ENCODE measurements around the gene NGRN. TPM values are rescaled to one million over a fixed set of nuclear protein-coding genes. Genes with fewer than 3 reads are reported as not detected.
"Not testable (repeated sequence)": the region's sequence is repeated elsewhere in the genome, so short reads cannot be mapped to it uniquely, and the experiment has no call there.

NGRN gene
- total RNA-seq, 1 donor from 2014 or later: 73.4 TPM

DNA sequence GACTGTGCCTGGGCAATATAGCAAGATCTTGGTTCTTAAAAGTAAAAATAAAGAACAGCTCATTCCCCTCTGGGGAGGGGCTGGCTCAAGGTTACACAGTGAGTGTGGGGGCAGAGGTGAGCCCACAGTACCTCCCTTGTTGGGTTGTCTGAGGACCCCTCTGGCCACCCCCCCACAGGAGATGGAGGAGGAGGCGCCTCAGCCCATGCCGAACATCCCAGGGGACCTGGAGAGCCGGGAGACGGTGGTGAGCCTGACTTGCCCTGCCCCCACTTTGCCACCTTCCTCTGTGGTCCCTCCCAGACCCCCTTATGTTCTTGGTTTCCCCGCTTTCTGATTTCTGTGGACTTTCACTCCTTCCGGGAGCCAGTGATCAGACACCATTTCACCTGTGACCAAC lies 28.7 kb downstream of the NGRN start:
- no peak overlapping the region for H3K27ac ChIP-seq
- intact Hi-C loops (cut with DNase I): no loop called here
- DNase-seq (no peak), ATAC-seq (no peak)
- TF ChIP-seq, protein P1, sequence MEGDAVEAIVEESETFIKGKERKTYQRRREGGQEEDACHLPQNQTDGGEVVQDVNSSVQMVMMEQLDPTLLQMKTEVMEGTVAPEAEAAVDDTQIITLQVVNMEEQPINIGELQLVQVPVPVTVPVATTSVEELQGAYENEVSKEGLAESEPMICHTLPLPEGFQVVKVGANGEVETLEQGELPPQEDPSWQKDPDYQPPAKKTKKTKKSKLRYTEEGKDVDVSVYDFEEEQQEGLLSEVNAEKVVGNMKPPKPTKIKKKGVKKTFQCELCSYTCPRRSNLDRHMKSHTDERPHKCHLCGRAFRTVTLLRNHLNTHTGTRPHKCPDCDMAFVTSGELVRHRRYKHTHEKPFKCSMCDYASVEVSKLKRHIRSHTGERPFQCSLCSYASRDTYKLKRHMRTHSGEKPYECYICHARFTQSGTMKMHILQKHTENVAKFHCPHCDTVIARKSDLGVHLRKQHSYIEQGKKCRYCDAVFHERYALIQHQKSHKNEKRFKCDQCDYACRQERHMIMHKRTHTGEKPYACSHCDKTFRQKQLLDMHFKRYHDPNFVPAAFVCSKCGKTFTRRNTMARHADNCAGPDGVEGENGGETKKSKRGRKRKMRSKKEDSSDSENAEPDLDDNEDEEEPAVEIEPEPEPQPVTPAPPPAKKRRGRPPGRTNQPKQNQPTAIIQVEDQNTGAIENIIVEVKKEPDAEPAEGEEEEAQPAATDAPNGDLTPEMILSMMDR (IDR thresholded peaks at IDR 0.05): no peak
- no peaks in the 10 kb centered on the region for H3K36me3 ChIP-seq
- no peaks in the 10 kb centered on the region for H3K9me3 ChIP-seq
- peaks cover 7% of the 10 kb centered on the region for H3K4me1 ChIP-seq
- H3K4me3 ChIP-seq: no peak overlapping the region
- no peaks in the 10 kb centered on the region for H3K27me3 ChIP-seq (ENCODE audit: low read depth)

DNA sequence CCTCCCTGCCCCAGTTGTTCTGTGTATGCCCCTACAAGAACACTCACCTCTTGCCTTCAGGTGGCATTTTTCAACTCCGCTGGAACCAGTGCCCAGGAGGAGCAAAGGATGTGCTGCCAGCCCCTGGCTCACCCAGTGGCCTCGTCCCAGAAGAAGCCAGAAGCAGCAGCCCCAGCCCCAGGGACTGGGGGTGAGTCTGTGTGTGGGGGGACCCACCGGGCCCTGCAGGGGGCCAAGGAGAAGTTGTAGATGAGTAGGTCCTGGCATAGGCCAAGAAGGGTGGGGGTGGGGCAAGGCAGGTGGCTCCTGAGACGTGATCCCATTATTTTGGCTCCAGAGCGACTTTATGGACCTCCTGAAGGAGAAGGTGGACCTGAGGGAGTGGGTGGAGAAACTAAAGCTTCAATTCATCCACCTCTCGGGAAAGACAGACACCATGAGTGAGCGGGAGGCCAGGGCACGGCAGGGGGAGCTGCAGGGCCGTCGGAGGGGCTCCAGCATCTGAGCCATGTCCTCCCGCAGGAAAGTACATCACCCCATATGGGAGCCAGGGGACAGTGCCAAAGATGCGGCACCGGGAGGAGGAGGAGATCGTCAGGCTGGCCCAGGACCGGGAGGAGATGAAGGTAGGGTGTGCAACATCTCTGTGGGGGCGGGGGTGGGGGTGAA lies 29.3 kb downstream of the NGRN start:
- intact Hi-C loops (cut with DNase I): no loop called here
- Histone ChIP-seq H3K4me3 (no peak overlapping the region), H3K27ac (no peak overlapping the region), H3K27me3 (ENCODE audit: low read depth) (no peaks in the 10 kb centered on the region), H3K4me1 (peaks cover 7% of the 10 kb centered on the region), H3K36me3 (no peaks in the 10 kb centered on the region), H3K9me3 (no peaks in the 10 kb centered on the region)
- TF ChIP-seq, protein P1 (IDR thresholded peaks at IDR 0.05): no peak
- DNase-seq: no peak
- peak in 1 of 2 donors; percentile 30 for ATAC-seq

DNA sequence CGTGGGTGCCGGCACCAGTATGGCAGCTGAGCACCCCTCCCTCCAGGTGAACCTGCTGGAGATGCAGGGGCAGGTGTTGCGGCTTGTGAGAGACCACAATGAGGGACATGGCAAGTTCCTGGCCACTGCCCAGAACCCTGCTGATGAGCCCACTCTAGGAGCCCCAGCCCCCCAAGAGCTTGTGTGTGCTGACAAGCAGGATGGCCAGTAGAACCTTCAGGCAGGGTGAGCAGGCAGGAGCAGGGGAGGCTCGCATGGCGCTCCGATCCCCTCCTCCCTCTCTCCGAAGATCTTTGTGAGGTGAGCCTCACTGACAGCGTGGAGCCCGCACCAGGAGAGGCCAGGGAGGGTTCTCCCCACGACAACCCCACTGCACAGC lies 29.8 kb downstream of the NGRN start:
- Histone ChIP-seq H3K36me3 (no peaks in the 10 kb centered on the region), H3K27me3 (ENCODE audit: low read depth) (no peaks in the 10 kb centered on the region), H3K9me3 (no peaks in the 10 kb centered on the region), H3K27ac (no peak overlapping the region), H3K4me1 (peaks cover 7% of the 10 kb centered on the region), H3K4me3 (no peak overlapping the region)
- intact Hi-C loops (cut with DNase I): no loop called here
- ATAC-seq: no peak
- no peak for DNase-seq
- TF ChIP-seq, protein P1 (IDR thresholded peaks at IDR 0.05): no peak

DNA sequence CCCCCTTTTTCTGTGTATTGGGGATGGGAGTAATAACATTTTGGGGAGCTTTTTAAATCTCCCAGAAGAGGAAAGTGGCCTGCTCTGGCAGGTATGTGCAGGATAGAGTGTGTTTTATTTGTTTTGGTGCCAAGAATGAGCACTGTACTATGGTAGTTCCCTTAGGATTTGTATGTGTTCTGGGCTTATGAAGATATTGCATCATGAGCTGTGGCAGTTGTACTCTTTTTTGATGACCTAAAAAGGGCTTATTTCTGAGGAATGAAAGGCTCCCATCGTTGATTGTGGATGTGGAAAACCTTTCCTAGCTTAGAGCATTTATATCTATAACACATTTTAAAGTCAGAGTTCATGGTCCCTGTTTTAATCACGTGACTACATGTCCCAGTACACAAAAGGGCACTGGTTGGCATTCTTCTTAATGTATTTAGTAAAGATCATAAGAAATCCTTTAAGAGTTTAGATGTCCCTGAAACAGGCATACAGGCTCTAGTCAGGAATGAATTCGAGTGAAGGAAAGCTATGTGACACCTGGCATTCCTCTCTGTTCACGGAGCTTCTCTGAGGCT lies 30.9 kb downstream of the NGRN start:
- H3K4me1 ChIP-seq: peaks cover 10% of the 10 kb centered on the region
- ATAC-seq; H3K36me3 ChIP-seq; H3K9me3 ChIP-seq; H3K27me3 ChIP-seq (ENCODE audit: low read depth); H3K27ac ChIP-seq; intact Hi-C loops (cut with DNase I); H3K4me3 ChIP-seq; DNase-seq: not testable (repeated sequence)

DNA sequence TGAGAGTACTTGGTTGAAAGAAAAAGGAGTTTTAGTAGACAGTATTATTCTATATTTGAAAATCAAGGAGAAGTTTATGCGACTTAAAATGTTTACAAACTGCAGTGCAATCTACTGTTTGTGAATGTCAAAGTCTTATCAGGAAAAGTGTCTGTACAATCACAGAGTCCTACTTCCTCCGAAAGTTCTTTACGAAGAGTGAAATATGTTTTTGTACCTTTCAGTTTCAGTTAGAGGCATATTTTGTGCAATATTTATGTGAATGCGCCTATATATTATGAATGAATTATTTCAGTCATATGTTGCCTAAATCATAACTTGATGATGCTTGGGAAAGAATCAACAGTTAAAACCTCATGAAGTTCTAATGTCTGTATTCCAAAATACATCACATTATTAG lies 31.5 kb downstream of the NGRN start:
- Histone ChIP-seq H3K27ac (no peak overlapping the region), H3K9me3 (no peaks in the 10 kb centered on the region), H3K36me3 (no peaks in the 10 kb centered on the region), H3K4me3 (no peak overlapping the region), H3K4me1 (peaks cover 11% of the 10 kb centered on the region), H3K27me3 (ENCODE audit: low read depth) (no peaks in the 10 kb centered on the region)
- no peak for DNase-seq
- TF ChIP-seq, protein P1 (IDR thresholded peaks at IDR 0.05): no peak
- no peak for ATAC-seq
- intact Hi-C loops (cut with DNase I): no loop called here

DNA sequence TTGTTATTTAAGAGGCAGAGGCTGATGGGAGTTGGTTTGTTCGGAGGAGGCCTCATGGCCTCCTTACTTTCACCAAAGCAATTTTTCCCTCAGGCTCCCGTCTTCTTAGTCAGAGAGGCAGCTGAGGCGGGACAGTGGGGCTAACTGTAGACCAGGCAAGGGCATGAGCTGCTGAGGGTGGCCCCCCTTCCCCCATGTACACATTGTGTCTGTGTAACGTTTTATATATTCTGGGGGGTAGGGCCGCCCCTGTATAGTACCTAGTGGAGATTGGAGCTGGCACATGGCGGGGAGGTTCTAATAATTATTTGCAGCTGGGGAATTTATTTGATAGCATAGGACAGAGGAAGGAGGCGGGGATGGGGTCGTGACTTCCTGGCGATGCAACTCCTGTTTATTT lies 35.1 kb downstream of the NGRN start:
- intact Hi-C loops (cut with DNase I): no loop called here
- DNase-seq: no peak
- Histone ChIP-seq H3K27me3 (ENCODE audit: low read depth) (no peaks in the 10 kb centered on the region), H3K4me1 (peaks cover 4% of the 10 kb centered on the region), H3K4me3 (no peak overlapping the region), H3K36me3 (no peaks in the 10 kb centered on the region), H3K27ac (no peak overlapping the region), H3K9me3 (no peaks in the 10 kb centered on the region)
- ATAC-seq: no peak
- TF ChIP-seq, protein P1 (IDR thresholded peaks at IDR 0.05): no peak

Measured in lower lobe of right lung (tissue), 2 donors.